GM18861 (cell line): Measurements from ENCODE around the gene RETREG3.

ENCODE experiments used
- ATAC-seq: cut with Tn5 transposase; IDR thresholded peaks from one replicate; pipeline ENCODE4 v1.9.1; 2021; ENCODE audit not compliant: unreplicated experiment

The RETREG3 gene

DNA sequence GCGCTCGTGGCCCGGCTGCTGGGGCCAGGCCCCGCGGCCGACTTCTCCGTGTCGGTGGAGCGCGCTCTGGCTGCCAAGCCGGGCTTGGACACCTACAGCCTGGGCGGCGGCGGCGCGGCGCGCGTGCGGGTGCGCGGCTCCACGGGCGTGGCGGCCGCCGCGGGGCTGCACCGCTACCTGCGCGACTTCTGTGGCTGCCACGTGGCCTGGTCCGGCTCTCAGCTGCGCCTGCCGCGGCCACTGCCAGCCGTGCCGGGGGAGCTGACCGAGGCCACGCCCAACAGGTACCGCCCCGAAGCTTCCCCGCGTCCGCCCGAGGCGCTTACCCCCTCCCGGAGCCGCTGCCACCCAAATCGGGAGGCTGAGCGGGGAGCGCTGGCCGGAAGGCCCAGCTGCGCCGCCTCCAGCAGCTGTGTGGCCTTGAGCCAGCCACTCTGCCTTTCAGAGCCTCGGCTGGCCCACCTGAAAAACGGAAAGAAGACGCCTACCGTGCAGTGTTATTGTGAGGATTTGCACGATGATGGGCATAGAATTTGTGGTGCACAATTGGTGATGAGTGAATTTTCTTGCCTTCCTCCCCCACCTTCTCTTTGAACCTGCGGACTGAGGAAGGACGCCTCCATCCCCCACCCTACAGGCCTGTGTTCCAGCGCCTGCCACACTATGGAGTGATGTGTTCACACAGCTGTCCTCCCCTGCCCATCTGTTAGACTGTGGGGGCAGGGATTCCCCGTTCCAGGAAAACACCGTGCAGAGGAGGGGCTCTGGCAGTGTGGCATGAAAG is 72.6 kb downstream of the RETREG3 start:
- ATAC-seq, result peak; percentile 36

- peak; percentile 63 for ATAC-seq
Observed at GRCh38 chr17:42536048-42536371, 73.2 kb downstream of the RETREG3 start, which contains the start of gene NAGLU. Gene NAGLU, plus strand, starts transcription at chr17:42536241. Its CDS starts 32 bp downstream, at chr17:42536273.

GRCh38 chr17:42535155-42536047 is 73.8 kb downstream of the RETREG3 start:
- no peak for ATAC-seq

DNA sequence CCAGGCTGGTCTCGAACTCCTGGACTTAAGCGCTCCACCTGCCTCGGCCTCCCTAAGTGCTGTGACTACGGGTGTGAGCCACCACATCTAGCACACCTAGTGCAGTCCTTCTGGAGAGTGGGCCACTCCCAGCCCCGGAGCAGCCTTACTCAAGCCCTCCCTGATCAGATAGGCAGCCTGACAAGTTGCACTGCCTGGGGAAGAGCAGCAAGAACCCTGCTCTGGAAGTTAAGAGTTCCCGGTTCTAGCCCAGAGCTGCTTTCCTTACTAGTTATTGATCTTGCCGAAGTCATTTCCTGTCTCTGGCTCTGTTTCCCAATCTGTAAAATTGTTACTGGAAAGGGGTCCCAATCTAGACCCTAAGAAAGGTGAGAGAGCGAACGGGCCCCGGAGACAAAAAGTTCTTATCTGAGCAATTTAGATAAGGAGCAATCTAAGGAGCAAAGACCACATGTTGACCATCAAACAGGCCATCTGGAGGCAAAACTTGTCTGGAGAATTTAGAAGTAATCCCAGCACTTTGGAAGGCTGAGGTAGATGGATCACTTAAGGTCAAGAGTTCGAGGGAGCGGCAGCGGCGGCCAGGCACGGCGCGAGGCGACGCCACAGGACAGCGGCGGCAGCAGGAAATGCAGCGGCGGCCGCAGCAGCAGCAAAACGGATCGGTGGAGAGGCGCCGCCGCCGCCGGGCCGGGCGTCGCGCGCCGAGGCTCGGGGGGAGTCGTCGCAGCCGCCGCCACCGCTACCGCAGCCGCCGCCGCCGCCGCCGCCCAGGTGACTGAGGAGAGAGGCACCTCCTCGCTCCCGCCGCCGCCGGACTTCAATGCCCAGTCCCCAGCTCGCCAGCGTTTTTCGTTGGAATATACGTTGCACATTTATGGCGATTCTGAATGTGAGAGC is 77.5 kb downstream of the RETREG3 start:
- ATAC-seq, result no peak

- ATAC-seq, result no peak
Observed at GRCh38 chr17:42530952-42531454, 78.2 kb downstream of the RETREG3 start.
